Stomach (tissue), 4 donors: ENCODE results near the gene HEXIM1.

Experiments
- CTCF ChIP-seq, 7 experiments: fragments of 450-650 bp in 4 of 7; fragments of 200-600 bp in 3 of 7; sonication (generic) in 3 of 7; IDR thresholded peaks; one replicate each; pipeline ENCODE4 v1.5.1; 2016 to 2019; ENCODE audit warnings: antibody characterized with exemption in 7 of 7, control low read depth in 2 of 7, mild to moderate bottlenecking in 1 of 7
- POLR2A ChIP-seq, 4 donors: fragments of 450-650 bp; IDR thresholded peaks; one replicate each; pipeline ENCODE4 v1.6.1; 2016; ENCODE audit warnings: antibody characterized with exemption in 4 of 4, control low read depth in 2 of 4, mild to moderate bottlenecking in 1 of 4, moderate library complexity in 1 of 4
- POLR2AphosphoS5 ChIP-seq, 3 donors: sonication (generic); formaldehyde crosslinking; IDR thresholded peaks; one replicate each; pipeline ENCODE4 v1.6.1; 2016; ENCODE audit warnings: antibody characterized with exemption in 3 of 3

- no peak for TF ChIP-seq POLR2AphosphoS5 (IDR thresholded peaks at IDR 0.05)
- no peak for TF ChIP-seq POLR2A (IDR thresholded peaks at IDR 0.05)
- no peak for TF ChIP-seq CTCF (IDR thresholded peaks at IDR 0.05)
Measured at GRCh38 chr17:45172232-45172540, 23.9 kb downstream of the HEXIM1 start.
